ENCODE data around the gene C1orf216. TPM values are rescaled to one million over a fixed set of nuclear protein-coding genes. Genes with fewer than 3 reads are reported as not detected.

Gene C1orf216
- total and polyA plus RNA-seq, 2 of the 8 experiments (the other 6 are each of a cell fraction or from before 2014, with no cell fraction given) = 7.5 to 10.8 TPM

GRCh38 chr1:35672116-35672515, 46.6 kb downstream of the C1orf216 start:
- no peak for TF ChIP-seq HDAC6 (IDR thresholded peaks at IDR 0.05; ENCODE audit: low read depth, low read length)
- TF ChIP-seq SUZ12 (IDR thresholded peaks at IDR 0.05; ENCODE audit: low read length) = no peak
- TF ChIP-seq CREB1 (IDR thresholded peaks at IDR 0.05) = no peak
- TF ChIP-seq SIX5 (IDR thresholded peaks at IDR 0.05; ENCODE audit: low read depth, low read length) = no peak
- no peak for TF ChIP-seq BCL11A (IDR thresholded peaks at IDR 0.05; ENCODE audit: low read depth in 2 of 2, low read length in 2 of 2)
- no peak for TF ChIP-seq SIN3A (conservative IDR thresholded peaks at IDR 0.05 in 1 of 2, IDR thresholded peaks at IDR 0.05 in 1 of 2; ENCODE audit: low read depth in 1 of 2, low read length in 2 of 2)
- CTCF ChIA-PET (ENCODE audit: partially characterized antibody) = interaction anchor here (0.8 to 1.2 kb wide), 5 partner anchors 12 to 49 kb away, joined by 3 to 4 read pairs (median 3); no protein-coding TSS in a partner anchor

More at GRCh38 chr1:35672116-35672515, 46.6 kb downstream of the C1orf216 start:
- POLR2A ChIA-PET (ENCODE audit: partially characterized antibody) = interaction anchor here (0.6 to 0.9 kb wide), 3 partner anchors 13 to 559 kb away, joined by 3 to 4 read pairs (median 3); no protein-coding TSS in a partner anchor
- H3K56ac ChIP-seq (replicated peaks; ENCODE audit: insufficient read length, low read depth, low read length) = no peak overlapping the region
- H3K4ac ChIP-seq (replicated peaks; ENCODE audit: insufficient read length, low read depth, low read length) = no peak overlapping the region
- no peak overlapping the region for H2BK12ac ChIP-seq (ENCODE audit: low read depth, low read length)
- H3K79me1 ChIP-seq (ENCODE audit: low read depth, low read length) = no peaks in the 10 kb centered on the region
- H4K91ac ChIP-seq (replicated peaks; ENCODE audit: insufficient read length, low read length) = no peak overlapping the region
- no peak overlapping the region for H2BK20ac ChIP-seq (ENCODE audit: low read length)
- no peak overlapping the region for H3K14ac ChIP-seq (ENCODE audit: insufficient read length)
- H3K79me2 ChIP-seq (ENCODE audit: control insufficient read depth in 1 of 2, insufficient read depth in 2 of 2, low read length in 2 of 2) = no peaks in the 10 kb centered on the region
- no peaks in the 10 kb centered on the region; the same call in 1 of the 2 replicates for H3K23me2 ChIP-seq (ENCODE audit: low read depth, low read length)
- no peak for DNase-seq (ENCODE audit: low read depth in 1 of 2, low spot score in 2 of 2)
- H3K18ac ChIP-seq (ENCODE audit: extremely low read depth, low read length) = no peak overlapping the region
- H3K9me3 ChIP-seq (ENCODE audit: insufficient read depth in 2 of 2, low read depth in 1 of 2, low read length in 1 of 2) = no peaks in the 10 kb centered on the region
- 82% methylated on average over 6 of the region's 6 CpGs; no CpG with 5 or more reads in 1 of the 2 experiments for WGBS, 2 experiments (ENCODE audit: extremely low coverage in 1 of 2, insufficient coverage in 1 of 2, insufficient read length in 1 of 2, insufficient replicate concordance in 2 of 2, low coverage in 1 of 2, low lambda C conversion rate in 2 of 2, missing lambda C conversion rate in 1 of 2)
- FAIRE-seq = no peak
- H4K8ac ChIP-seq (ENCODE audit: extremely low read depth, insufficient read depth, low read length) = no peak overlapping the region
- H3K27me3 ChIP-seq (replicated peaks in 1 of 4; ENCODE audit: control insufficient read depth in 3 of 4, extremely low read depth in 1 of 4, insufficient read depth in 3 of 4, low read length in 3 of 4) = no peaks in the 10 kb centered on the region
- H3K4me3 ChIP-seq (ENCODE audit: extremely low read depth in 1 of 4, insufficient read depth in 2 of 4, low read depth in 3 of 4, low read length in 4 of 4) = no peak overlapping the region
- H4K20me1 ChIP-seq (replicated peaks in 1 of 2; ENCODE audit: control insufficient read depth in 1 of 2, insufficient read depth in 2 of 2, low read length in 2 of 2) = no peaks in the 10 kb centered on the region
- no peak overlapping the region for H3K4me2 ChIP-seq (ENCODE audit: insufficient read depth in 1 of 2, low read depth in 2 of 2, low read length in 2 of 2)
- H3K36me3 ChIP-seq (ENCODE audit: control insufficient read depth in 2 of 4, insufficient read depth in 4 of 4, low read length in 3 of 4) = no peaks in the 10 kb centered on the region
- H3K27ac ChIP-seq (ENCODE audit: low read depth, low read length) = no peak overlapping the region
- no peak overlapping the region for H2BK5ac ChIP-seq (ENCODE audit: low read depth, low read length)
- 0 out of 7 replicates have a peak, but pooled peaks cover 0 to under 1% (median 0%) of the 10 kb centered on the region in 4 experiments for H3K4me1 ChIP-seq (replicated peaks in 1 of 4; ENCODE audit: control insufficient read depth in 3 of 4, insufficient read depth in 4 of 4, low read length in 3 of 4)
- H2AK5ac ChIP-seq (ENCODE audit: low read depth, low read length) = no peak overlapping the region
- no peak overlapping the region for H2BK120ac ChIP-seq (replicated peaks; ENCODE audit: low read depth, low read length)
- 0 out of 2 replicates have a peak overlapping the region, but pooled peaks have one; percentile 23 for H2BK15ac ChIP-seq (ENCODE audit: low read length)
- H2AFZ ChIP-seq (ENCODE audit: low read length) = no peak overlapping the region
- no peak overlapping the region for H3K23ac ChIP-seq (ENCODE audit: insufficient read length)
- no peak overlapping the region for H3K9ac ChIP-seq (replicated peaks in 1 of 4; ENCODE audit: extremely low read depth in 1 of 4, low read depth in 3 of 4, low read length in 3 of 4)
- H4K5ac ChIP-seq (ENCODE audit: insufficient read length, low read depth, low read length) = no peak overlapping the region
